NCI-H146 treated with DMSO at 0.1 percent for 48 hours (cell line): ENCODE data around the gene MAP7D1.
A peak's percentile ranks its signal among the peaks of the same experiment; 100 is the strongest.

Experiments
- DNase-seq: peaks from one replicate; lab custom pipeline; 2025; ENCODE audit not compliant: unreplicated experiment; lab: John Stamatoyannopoulos, UW

MAP7D1 gene

GRCh38 chr1:36126797-36127500 lies 29.0 kb upstream of the MAP7D1 start:
- no peak for DNase-seq

GRCh38 chr1:36128126-36128904 lies 27.6 kb upstream of the MAP7D1 start:
- DNase-seq, result no peak

GRCh38 chr1:36128905-36129206 lies 27.1 kb upstream of the MAP7D1 start:
- DNase-seq, result no peak

GRCh38 chr1:36132029-36132428 lies 23.9 kb upstream of the MAP7D1 start:
- DNase-seq, result no peak

GRCh38 chr1:36133484-36133883 lies 22.5 kb upstream of the MAP7D1 start:
- DNase-seq, result no peak

GRCh38 chr1:36134031-36134430 lies 21.9 kb upstream of the MAP7D1 start:
- DNase-seq, result no peak

GRCh38 chr1:36134505-36135329 lies 21.2 kb upstream of the MAP7D1 start:
- DNase-seq, result peak; percentile 15

- no peak for DNase-seq
Measured at GRCh38 chr1:36135330-36135667, 20.7 kb upstream of the MAP7D1 start.

GRCh38 chr1:36135796-36136195 lies 20.2 kb upstream of the MAP7D1 start:
- DNase-seq, result no peak

- DNase-seq, result no peak
Measured at GRCh38 chr1:36136535-36136934, 19.4 kb upstream of the MAP7D1 start.

GRCh38 chr1:36137226-36137625 lies 18.7 kb upstream of the MAP7D1 start:
- no peak for DNase-seq

- DNase-seq, result no peak
Measured at GRCh38 chr1:36137776-36138175, 18.2 kb upstream of the MAP7D1 start.

GRCh38 chr1:36139521-36139920 lies 16.4 kb upstream of the MAP7D1 start:
- DNase-seq, result no peak

GRCh38 chr1:36142121-36142520 lies 13.8 kb upstream of the MAP7D1 start:
- DNase-seq, result no peak

GRCh38 chr1:36143424-36143823 lies 12.5 kb upstream of the MAP7D1 start:
- DNase-seq, result no peak

GRCh38 chr1:36144413-36144812 lies 11.5 kb upstream of the MAP7D1 start:
- no peak for DNase-seq

GRCh38 chr1:36148821-36149236 lies 7.1 kb upstream of the MAP7D1 start:
- DNase-seq, result no peak

GRCh38 chr1:36149237-36149972 lies 6.6 kb upstream of the MAP7D1 start, which contains the start of gene TRAPPC3:
Gene TRAPPC3, minus strand, starts transcription at chr1:36149486. Its CDS starts 108 bp downstream, at chr1:36149378.
- peak; percentile 94 for DNase-seq

GRCh38 chr1:36149973-36150295 lies 6.0 kb upstream of the MAP7D1 start:
- DNase-seq, result no peak

- DNase-seq, result peak; percentile 65
Measured at GRCh38 chr1:36150296-36151133, 5.4 kb upstream of the MAP7D1 start.
